T-helper 2 cell treated with Interferon-gamma antibody and Interleukin-4, amounts not matched to agents 100 ng/mL and 5 ng/mL, for 36 hours (primary cell): ENCODE results near the gene ADAMTSL3. TPM values are rescaled to one million over a fixed set of nuclear protein-coding genes. Genes with fewer than 3 reads are reported as not detected.
"Not testable (repeated sequence)": the region's sequence is repeated elsewhere in the genome, so short reads cannot be mapped to it uniquely, and the experiment has no call there.

Experiments
- intact Hi-C: fragments of 100-400 bp; cut with micrococcal nuclease; formaldehyde crosslinking; loops from one replicate; pipeline ENCODE4 v1.15.1; 2023
- total RNA-seq: library from RNA; stranded (reverse); gene quantifications from 2 replicates; pipeline ENCODE4 v1.2.3, GENCODE V29; 2022

ADAMTSL3 gene
- total RNA-seq, 1 donor from 2014 or later: 0.07 TPM

DNA sequence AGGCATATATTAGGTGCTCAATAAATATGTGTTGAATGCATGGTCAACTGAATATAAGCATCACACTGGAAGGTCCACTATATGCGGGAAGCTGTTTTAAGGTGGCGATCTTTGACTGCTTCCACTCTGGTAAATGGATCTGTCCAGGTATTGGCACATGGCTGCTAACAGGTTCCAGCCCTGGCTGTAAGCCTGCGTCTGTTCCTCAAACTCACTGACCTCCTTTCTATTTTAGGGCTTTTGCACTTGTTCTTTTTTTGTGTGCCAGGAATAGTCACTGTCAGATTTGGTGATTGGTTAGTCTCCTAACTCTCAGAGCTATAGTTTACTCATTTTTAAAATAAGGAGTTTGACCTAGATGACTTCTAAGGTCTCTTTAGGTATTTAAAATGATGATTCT is 46.2 kb downstream of the ADAMTSL3 start:
- intact Hi-C loops: no loop called here

DNA sequence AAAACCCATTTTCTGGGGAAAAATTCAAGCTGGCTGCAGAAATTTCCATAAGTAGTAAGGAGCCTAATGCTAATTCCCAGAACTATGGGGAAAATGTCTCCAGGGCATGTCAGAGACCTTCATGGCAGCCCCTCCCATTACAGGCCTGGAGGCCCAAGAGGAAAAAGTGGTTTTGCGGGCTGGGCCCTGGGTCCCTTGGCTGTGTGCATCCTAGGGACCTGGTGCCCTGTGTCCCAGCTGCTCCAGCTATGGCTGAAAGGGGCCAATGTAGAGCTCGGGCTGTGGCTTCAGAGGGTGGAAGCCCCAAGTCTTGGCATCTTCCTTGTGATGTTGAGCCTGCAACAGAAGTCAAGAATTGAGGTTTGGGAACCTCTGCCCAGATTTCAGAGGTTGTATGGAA is 48.4 kb downstream of the ADAMTSL3 start:
- intact Hi-C loops: not testable (repeated sequence)

DNA sequence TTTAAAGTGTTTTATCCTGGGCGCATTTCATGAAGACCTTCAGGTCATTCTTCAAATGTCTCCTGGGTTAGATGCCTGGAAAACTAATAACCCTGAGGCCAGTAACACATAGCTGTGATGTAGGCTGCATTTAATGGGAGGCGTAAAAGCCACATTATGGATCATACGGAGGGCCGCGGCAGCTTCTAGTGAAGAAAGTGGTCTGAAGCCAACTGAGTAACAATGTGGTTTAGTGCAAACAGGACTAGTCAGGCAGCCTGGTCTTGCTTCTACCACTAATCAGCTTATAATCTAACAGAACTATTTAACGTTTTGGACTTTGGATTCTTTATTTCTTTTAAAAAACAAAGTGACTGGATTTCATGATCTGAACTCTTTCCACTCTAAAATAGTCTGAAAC is 54.4 kb downstream of the ADAMTSL3 start:
- intact Hi-C loops: no loop called here

DNA sequence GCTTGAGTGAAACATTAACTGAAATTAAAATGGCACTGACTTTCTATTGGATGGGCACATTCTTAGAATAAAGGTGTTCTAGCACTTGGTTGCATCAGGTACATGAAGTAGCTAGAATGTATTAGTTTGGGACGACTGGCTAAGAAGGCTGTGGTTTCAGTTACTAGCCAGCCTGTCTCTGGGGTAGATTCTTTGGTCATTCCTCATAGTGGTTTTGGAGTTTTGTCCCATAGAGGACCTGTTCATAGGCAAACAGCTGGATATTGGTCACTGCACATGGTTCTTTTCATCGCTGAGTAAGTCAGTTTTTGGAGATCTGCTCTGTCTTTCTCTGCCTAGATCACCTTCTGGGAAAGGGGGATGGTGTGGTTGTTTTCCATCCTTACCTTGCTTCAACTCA is 55.3 kb downstream of the ADAMTSL3 start:
- intact Hi-C loops: no loop called here

DNA sequence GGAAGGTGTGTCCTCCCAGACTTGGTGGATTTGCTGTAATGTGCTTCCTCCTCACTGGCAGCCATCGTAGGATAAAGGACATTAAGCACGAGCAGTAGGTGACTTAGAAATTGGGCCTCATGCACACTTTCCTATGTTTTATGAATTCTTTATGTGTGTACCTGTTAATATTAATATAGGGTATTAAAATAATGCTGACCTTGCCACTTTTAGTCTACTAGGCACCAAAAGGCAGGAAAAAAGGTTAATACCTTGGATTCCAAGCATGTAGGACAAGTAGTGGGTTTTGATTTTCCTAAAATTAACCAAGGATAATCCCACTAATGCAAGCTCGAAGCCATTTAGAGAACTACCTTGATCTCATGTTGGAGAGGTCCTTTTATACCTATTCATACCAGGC is 55.9 kb downstream of the ADAMTSL3 start:
- intact Hi-C loops: no loop called here

DNA sequence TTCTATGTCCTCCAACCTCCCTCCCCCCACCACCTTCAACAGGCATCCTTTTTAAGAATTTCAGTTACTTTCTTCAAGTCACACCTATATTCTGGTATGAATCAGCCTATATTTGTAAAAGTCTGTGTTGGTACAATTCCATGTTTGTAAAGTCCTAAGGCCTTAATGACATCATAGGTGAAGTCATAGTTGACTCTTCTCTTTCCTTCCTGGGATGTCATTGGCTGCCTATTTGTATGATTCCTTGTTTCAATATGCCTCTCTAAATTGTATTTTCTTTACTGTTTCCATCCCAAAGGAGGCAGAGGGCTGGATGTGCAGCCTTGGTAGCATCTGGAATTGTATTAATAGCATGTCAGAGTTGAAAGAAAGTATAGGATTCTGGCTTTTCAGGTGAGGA is 56.5 kb downstream of the ADAMTSL3 start:
- intact Hi-C loops: no loop called here

DNA sequence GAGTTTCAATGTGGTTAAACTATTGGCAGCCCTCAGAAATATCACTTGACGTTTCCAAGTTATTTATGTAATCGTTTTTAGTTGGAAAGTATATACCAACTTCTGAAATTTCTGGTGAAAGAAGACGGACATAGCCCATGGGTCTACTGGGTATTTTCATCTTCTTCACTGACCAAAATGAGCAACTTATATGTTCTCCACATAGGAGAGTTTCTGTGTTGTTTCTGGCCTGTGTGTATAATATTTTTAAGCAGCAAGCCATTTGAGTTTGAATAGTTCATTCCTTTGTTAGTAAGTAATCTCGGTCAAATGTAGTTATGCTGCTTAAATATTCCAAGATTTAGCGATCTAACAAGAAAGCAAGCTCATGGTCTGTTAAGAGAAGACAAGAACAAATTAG is 57.3 kb downstream of the ADAMTSL3 start:
- intact Hi-C loops: no loop called here

DNA sequence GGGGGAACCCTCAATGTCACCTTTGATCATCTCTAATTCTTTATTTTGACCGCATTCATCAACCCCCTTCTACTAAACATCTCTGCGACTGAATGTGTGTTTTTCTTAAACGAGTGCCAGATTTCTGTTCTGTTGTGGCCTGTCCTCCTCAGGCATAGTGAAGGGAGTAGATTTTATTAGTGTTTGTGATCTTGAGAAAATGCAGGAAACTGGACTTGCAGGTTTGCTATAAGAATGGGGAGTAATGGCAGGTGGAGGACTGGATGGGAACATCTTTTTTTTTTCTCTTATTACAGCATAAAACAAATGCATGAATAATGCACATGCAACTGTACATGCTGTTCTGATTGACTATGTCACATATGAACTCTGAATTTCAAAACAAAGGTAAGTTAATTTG is 59.3 kb downstream of the ADAMTSL3 start:
- intact Hi-C loops: no loop called here

DNA sequence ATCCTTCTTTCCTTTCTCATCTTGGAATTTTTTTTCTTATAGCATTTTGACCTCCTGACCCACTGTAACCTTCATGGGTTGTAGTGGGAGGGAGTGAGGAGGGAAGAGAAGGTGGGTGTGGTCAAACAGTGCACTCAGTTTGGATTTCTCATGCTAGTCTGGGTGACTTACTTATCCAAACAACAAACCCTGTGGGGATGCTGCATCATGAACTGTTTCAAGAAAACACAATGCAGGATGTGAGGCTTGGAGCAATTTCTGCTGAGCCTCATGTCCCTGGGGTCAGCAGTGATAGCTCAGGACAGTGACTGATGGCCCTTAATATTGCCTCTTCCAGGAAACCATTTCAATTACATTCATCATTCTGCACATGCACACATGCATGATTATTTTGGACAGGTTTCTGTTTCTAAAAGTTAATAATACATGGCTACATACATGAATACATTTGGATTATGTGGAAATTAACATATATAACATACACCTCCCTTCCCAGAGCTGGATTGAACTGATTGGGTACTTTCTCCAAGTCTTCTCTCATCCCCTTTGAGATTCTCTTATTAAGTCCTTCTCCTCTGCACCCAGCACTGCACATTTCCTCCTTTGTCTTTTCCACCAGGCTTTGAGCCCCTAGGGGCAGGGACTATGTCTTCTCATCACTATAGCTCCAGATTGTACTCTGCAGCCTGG is 61.2 kb downstream of the ADAMTSL3 start:
- intact Hi-C loops: no loop called here

DNA sequence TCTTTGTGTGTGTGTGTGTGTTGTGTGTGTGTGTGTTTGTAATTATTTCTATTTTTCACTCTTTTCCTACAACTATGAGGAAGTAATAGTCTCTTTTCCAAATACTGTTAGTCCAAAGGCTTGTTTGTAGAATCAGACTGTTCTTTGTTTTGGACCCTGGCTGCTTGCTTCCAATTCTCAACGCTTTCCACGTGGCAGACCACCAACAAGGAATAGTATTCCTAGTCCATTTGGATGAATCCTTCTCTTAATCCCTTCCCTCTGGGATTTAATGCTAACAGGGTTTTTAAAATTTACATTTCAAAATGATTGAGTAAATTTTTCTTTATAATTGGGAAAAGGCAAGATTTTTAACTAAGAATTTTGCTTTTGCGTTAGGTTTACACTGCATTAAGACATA is 62.7 kb downstream of the ADAMTSL3 start:
- intact Hi-C loops: no loop called here

DNA sequence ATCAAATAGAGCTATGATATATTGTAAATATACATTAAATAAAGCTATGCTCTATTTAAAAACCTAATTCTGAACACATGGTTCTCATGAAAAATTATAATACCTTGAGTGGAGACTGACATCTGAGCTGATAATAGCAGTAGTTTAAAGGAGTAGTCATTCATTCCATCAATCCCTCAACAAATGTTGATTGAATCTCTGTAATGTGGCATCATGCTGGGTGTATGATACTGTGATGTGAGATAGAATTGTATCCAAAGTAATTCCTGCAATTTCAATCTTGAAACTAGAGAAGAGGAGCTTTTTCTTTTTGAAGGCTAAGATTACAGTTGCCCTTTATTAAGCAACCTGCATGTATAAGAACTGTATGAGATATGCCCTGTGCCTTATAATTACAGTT is 63.1 kb downstream of the ADAMTSL3 start:
- intact Hi-C loops: no loop called here

DNA sequence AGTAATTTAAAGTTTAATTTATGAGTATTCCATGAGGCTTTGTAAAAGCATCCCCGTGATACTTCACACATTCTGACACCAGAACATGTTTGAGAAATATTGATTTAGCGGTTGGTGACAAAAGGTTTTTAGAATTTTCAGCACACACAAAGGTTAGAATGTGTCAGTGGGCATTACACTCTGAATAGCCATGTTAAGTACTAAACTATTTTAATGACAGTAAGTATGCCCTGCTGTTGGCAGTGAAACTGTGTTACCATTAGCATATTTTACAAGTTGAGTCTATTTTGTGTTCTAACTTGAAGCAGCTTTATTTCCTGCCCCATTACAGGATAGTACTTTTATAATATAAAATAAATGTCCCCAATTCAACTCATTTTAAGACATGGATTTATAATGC is 66.5 kb downstream of the ADAMTSL3 start:
- intact Hi-C loops: no loop called here

DNA sequence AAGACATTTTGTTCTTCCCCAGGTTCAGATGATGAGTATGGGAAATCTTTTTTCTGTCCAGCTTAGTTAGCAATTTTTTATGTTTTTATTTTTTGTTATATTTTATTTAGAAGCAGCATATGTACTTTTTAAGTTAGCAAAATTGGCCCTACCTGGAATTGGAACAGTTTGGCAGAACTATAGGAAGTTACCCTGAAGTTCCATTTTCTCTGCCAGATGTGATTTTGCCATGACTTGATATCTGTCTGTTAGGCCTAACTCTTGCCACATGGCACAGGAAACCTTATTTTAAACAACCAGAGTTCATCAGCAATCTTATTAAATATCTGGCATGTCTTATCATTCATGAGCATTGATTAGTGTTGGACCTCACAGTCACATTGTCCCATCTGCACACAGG is 67.1 kb downstream of the ADAMTSL3 start:
- intact Hi-C loops: no loop called here

DNA sequence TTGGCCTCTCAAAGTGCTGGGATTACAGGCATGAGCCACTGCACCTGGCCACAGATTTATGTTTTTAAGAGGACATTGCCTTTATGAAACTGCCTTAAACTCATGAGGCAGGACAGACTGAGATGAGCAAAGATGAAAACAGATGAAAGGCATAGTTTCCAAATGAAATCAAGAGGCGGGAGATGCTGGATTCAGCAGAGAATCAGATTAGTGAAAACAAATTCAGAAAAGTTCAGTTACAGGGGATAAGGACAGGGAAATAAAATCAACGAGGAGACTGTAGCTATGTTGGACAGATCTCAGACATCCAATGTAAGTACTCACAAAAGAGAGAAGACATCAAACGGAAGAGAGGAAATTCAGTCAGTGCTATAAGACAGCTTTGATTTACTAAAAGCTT is 68.1 kb downstream of the ADAMTSL3 start:
- intact Hi-C loops: no loop called here

DNA sequence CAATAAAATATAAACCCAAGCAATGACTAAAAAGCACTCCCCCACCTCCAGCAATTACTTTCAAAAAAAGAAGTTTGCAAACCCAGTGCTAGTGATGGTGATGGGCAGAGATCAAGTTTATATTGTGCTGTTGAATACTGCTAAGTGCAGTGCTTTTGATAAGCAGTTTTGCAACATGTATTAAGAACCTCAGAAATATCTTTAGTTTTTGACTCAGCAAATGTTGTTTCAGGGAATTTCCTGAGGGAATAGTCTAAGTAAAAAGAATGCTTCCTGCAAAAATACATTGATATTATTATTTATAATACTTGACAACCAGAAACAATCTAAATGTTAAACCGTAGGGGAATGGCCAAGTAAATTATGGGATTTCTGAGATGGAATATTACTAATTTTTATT is 69.3 kb downstream of the ADAMTSL3 start:
- intact Hi-C loops: no loop called here

DNA sequence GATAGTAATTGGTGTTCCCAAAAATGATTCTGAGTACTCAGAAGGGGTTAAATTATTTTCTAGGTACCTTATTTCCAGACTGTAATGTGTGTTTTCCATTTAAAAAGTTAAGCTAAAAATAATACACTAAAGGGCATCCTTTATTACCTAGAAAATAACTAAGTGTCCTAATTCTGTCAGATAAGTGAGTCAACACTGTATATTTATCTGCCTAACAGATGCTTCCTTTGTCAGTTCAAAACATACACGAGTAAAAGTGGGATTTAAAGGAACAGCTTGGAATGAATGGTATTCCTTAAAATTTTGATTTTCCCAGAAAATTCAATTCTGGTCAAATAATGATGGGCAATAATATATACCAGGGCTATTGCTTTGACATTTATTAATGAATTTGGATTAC is 78.3 kb downstream of the ADAMTSL3 start:
- intact Hi-C loops: loop anchor here (10.0 kb wide), 1 partner anchor 243 kb away; no protein-coding TSS in a partner anchor

DNA sequence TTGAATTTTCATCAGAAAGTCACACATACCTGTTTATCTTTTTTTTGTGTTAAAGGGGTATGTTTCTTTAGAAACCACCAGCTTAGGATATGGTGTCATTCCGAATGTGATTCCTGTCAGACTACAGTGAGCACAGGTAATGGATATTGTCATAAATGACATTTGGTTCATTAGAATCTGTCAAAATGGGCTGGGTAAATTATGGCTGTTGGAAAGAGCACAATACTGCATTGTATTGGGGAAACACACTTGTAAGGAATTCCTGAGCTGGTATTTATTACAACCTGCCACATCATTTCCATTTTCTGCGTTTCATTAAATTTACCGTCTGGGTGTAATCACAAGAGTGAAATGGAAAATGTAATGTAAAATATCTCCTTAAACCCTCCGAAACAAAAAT is 78.8 kb downstream of the ADAMTSL3 start:
- intact Hi-C loops: loop anchor here (10.0 kb wide), 1 partner anchor 242 kb away; no protein-coding TSS in a partner anchor

DNA sequence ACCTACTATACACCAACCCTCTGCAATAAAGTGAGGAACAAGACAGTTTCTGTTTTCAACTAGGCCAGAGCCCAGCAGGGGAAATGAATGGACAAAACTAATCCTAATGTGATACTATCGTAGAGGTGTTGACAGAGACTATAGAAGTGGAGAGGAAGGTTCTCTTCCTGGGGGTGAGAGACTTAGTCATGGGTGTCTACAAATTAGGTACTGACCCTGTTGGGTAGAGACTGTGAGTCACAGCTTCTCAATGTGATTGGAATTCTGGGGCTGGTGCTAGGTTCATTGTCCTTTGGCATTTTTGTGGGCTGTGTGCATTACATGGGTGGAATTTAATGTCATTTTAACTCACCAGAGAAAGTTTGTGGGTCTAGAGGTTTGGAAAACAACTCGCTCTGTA is 79.3 kb downstream of the ADAMTSL3 start:
- intact Hi-C loops: loop anchor here (10.0 kb wide), 1 partner anchor 242 kb away; no protein-coding TSS in a partner anchor

DNA sequence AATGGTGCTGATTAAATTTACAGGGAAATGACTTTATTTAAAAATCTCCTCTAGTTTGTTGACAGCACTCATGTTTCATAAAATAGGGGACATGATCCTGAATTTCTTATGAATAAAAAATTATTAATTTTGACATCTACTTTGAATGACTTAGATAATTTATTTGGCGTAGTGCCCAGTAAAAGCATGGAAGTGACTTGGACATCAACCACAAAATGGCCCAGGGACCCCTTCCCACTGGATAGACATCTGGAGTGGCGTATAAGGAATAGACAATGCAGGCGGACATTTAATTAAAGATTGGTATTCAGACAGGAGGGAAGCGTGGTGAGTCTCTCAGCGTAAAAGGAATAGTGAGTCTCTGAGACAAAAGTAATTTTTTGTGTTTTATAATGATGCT is 79.8 kb downstream of the ADAMTSL3 start:
- intact Hi-C loops: loop anchor here (10.0 kb wide), 1 partner anchor 241 kb away; no protein-coding TSS in a partner anchor

DNA sequence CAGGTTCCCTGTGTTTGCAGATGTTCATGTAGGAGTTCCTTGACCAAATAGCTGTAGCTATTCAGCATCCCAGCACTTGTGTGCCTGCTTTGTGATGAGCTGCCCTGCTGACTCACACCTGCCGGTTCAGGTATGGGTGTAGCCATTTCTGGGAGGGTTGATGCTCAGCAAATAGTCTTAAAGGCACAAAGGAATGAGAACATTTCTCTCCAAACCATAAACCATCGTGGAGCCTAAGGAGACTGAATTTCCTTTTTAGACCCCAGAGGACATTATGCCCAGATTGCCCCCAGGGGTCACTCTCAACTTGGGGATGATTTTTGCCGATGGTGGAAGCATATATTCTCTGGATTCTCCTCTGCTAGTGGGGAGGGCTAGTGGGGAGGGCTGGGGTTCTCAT is 80.6 kb downstream of the ADAMTSL3 start:
- intact Hi-C loops: loop anchor here (10.0 kb wide), 1 partner anchor 240 kb away; no protein-coding TSS in a partner anchor

DNA sequence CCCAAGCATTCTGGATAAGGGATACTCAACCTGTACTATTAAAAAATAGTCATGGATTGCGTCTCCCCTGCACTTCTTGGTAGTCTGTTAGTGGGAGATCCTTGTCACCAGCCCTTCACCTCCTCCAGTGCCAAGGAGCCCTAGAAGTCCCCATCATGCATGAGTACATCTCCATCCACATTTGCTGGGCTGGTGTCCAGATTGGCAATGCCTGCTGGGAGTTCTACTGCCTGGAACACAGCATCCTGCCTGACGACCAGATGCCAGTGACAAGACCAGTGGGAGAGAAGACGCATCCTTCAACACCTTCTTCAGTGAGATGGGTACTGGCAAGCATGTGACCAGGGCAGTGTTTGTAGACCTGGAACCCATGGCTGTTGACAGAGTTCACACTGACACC is 85.7 kb downstream of the ADAMTSL3 start:
- intact Hi-C loops: loop anchor here (10.0 kb wide), 1 partner anchor 235 kb away; no protein-coding TSS in a partner anchor

DNA sequence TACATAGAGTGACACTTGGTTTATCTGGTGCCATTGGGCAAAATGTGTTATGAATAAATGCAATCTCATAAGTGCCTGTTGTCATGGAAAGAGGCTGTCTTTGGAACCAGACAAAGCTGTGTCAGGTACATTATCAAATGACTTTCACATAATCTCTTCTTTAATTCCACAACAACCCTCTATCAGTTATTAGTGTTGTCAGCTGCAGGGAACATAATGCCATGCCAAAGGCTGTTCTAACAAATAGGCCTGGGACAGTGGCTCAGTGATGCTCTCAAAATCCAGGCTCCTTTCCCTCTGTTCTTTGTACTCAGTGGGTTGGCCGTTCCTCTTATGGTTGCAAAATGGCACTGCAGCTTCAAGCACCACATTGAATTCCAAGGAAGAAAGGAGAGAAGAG is 91.8 kb downstream of the ADAMTSL3 start:
- intact Hi-C loops: no loop called here

DNA sequence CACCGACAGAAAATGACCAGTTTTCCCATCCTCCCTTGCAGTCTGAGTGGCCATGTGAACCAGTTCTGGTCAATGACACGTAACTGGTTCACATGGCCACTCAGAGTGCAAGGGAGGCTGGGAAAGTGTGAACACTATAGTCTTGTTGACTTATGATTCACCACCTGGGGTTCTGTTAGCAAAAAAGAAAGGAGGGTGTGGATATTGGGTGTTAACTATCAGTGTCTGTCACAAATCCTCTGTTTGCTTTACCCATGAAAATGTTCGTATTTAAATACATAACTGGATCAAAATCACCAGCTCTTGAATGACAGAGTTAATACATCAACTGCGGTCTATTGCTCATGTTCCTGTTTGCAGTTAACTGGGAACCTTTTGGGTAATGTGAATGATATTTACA is 92.3 kb downstream of the ADAMTSL3 start:
- intact Hi-C loops: no loop called here
